Activated CD4-positive, alpha-beta T cell treated with anti-CD3 and anti-CD28 coated beads, Interleukin-2, amount 10 ng/mL, durations not matched to agents 24 days and 14 days (primary cell): Measurements from ENCODE around the gene TBX3. TPM values are rescaled to one million over a fixed set of nuclear protein-coding genes. Genes with fewer than 3 reads are reported as not detected.

Source experiments
- DNase-seq: peaks from one replicate; pipeline ENCODE4 v3.0.0; 2022
- H3K27ac Mint-ChIP-seq: one replicate; pipeline ENCODE4 v1.8.0; 2022; ENCODE audit warnings: mild to moderate bottlenecking, mixed read lengths
- H3K27me3 Mint-ChIP-seq: one replicate; pipeline ENCODE4 v1.8.0; 2022; ENCODE audit warnings: mixed read lengths
- H3K36me3 Mint-ChIP-seq: one replicate; pipeline ENCODE4 v1.8.0; 2022; ENCODE audit warnings: low read depth, mild to moderate bottlenecking, mixed read lengths
- H3K4me1 Mint-ChIP-seq: one replicate; pipeline ENCODE4 v1.8.0; 2021; ENCODE audit warnings: mixed read lengths
- H3K4me3 Mint-ChIP-seq: one replicate; pipeline ENCODE4 v1.8.0; 2022; ENCODE audit warnings: mild to moderate bottlenecking, moderate library complexity, mixed read lengths
- H3K9me3 Mint-ChIP-seq: one replicate; pipeline ENCODE4 v1.8.0; 2021; ENCODE audit warnings: mixed read lengths
- intact Hi-C: fragments of 100-400 bp; cut with micrococcal nuclease; formaldehyde crosslinking; loops from one replicate; pipeline ENCODE4 v1.15.1; 2023
- total RNA-seq: library from RNA; stranded (reverse); gene quantifications from 2 replicates; pipeline ENCODE4 v1.2.3, GENCODE V29; 2022

Gene TBX3
- total RNA-seq, 1 donor from 2014 or later = not detected

- peak overlapping the region; percentile 37 for H3K27ac Mint-ChIP-seq
- no peak for DNase-seq
- H3K4me1 Mint-ChIP-seq = no peaks in the 10 kb centered on the region
- intact Hi-C loops = loop anchor here (5.0 kb wide), 1 partner anchor 73 kb away; no protein-coding TSS in a partner anchor
- H3K36me3 Mint-ChIP-seq = no peaks in the 10 kb centered on the region
- H3K27me3 Mint-ChIP-seq = peaks cover 48% of the 10 kb centered on the region
- no peak overlapping the region for H3K4me3 Mint-ChIP-seq
- no peaks in the 10 kb centered on the region for H3K9me3 Mint-ChIP-seq
These were observed 19.2 kb downstream of the TBX3 start for GRCh38 chr12:114664651-114665320.

GRCh38 chr12:114662512-114663177 lies 21.3 kb downstream of the TBX3 start:
- Mint-ChIP-seq H3K36me3 (no peaks in the 10 kb centered on the region), H3K27me3 (peaks cover 39% of the 10 kb centered on the region), H3K4me1 (no peaks in the 10 kb centered on the region), H3K9me3 (no peaks in the 10 kb centered on the region), H3K27ac (no peak overlapping the region), H3K4me3 (no peak overlapping the region)
- intact Hi-C loops = loop anchor here (1.0 kb wide), 1 partner anchor 1255 kb away; no protein-coding TSS in a partner anchor
- peak; percentile 88 for DNase-seq

- DNase-seq = no peak
- no peaks in the 10 kb centered on the region for H3K4me1 Mint-ChIP-seq
- intact Hi-C loops = no loop called here
- H3K27ac Mint-ChIP-seq = no peak overlapping the region
- H3K4me3 Mint-ChIP-seq = no peak overlapping the region
- peaks cover 28% of the 10 kb centered on the region for H3K27me3 Mint-ChIP-seq
- H3K9me3 Mint-ChIP-seq = no peaks in the 10 kb centered on the region
- no peaks in the 10 kb centered on the region for H3K36me3 Mint-ChIP-seq
These were observed 22.7 kb downstream of the TBX3 start for GRCh38 chr12:114661245-114661644.

DNA sequence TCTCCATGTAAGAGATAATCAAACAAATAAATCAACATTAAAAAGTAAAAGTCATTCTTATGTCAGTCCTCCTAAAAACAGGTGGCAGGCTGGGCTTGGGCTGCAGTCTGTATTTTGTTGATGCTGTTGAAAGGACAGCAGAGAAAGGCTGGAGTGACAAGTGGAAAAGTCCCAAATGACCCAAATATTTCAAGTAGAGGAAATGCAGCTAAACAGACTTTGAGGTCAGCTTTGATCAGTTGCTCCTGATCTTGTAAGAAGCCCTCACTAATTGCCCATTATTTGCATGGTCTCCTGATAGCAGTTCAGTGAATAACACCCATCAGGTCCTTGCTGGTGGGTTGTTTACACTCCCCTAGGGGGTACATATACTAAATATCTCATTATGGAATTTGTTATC lies 24.9 kb downstream of the TBX3 start:
- intact Hi-C loops = no loop called here
- Mint-ChIP-seq H3K36me3 (no peaks in the 10 kb centered on the region), H3K9me3 (no peaks in the 10 kb centered on the region), H3K4me3 (no peak overlapping the region), H3K27me3 (peaks cover 20% of the 10 kb centered on the region), H3K4me1 (no peaks in the 10 kb centered on the region), H3K27ac (no peak overlapping the region)
- DNase-seq = no peak

GRCh38 chr12:114658002-114658441 lies 26.0 kb downstream of the TBX3 start:
- H3K4me3 Mint-ChIP-seq = no peak overlapping the region
- H3K27me3 Mint-ChIP-seq = peaks cover 9% of the 10 kb centered on the region
- no peak for DNase-seq
- H3K9me3 Mint-ChIP-seq = no peaks in the 10 kb centered on the region
- H3K27ac Mint-ChIP-seq = no peak overlapping the region
- no peaks in the 10 kb centered on the region for H3K4me1 Mint-ChIP-seq
- intact Hi-C loops = no loop called here
- H3K36me3 Mint-ChIP-seq = no peaks in the 10 kb centered on the region

DNA sequence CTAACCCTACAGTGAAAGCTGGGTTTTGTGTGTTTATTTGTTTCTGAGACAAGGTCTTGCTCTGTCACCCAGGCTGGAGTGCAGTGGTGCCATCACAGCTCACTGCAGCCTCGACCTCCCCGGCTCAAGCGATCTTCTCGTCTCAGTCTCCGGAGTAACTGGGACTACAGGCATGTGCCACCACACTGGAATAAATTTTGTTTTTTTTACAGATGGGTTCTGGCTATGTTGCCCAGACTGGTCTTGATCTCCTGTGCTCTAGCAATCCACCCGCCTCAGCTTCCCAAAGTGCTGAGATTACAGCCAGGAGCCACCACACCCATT lies 26.4 kb downstream of the TBX3 start:
- no peaks in the 10 kb centered on the region for H3K4me1 Mint-ChIP-seq
- intact Hi-C loops = no loop called here
- H3K27ac Mint-ChIP-seq = no peak overlapping the region

GRCh38 chr12:114656906-114657596 lies 26.9 kb downstream of the TBX3 start:
- Mint-ChIP-seq H3K27me3 (peaks cover 3% of the 10 kb centered on the region), H3K4me3 (no peak overlapping the region), H3K36me3 (no peaks in the 10 kb centered on the region), H3K9me3 (no peaks in the 10 kb centered on the region), H3K27ac (no peak overlapping the region), H3K4me1 (no peaks in the 10 kb centered on the region)
- intact Hi-C loops = no loop called here
- no peak for DNase-seq

More for the DNA sequence above, 26.4 kb downstream of the TBX3 start:
- no peak overlapping the region for H3K4me3 Mint-ChIP-seq
- DNase-seq = no peak
- H3K36me3 Mint-ChIP-seq = no peaks in the 10 kb centered on the region
- peaks cover 5% of the 10 kb centered on the region for H3K27me3 Mint-ChIP-seq
- H3K9me3 Mint-ChIP-seq = no peaks in the 10 kb centered on the region

- Mint-ChIP-seq H3K9me3 (no peaks in the 10 kb centered on the region), H3K27ac (no peak overlapping the region), H3K36me3 (no peaks in the 10 kb centered on the region), H3K4me3 (no peak overlapping the region), H3K27me3 (peaks cover 3% of the 10 kb centered on the region), H3K4me1 (no peaks in the 10 kb centered on the region)
- intact Hi-C loops = no loop called here
- no peak for DNase-seq
These were observed 27.8 kb downstream of the TBX3 start for GRCh38 chr12:114655934-114656749.

- intact Hi-C loops = no loop called here
- Mint-ChIP-seq H3K36me3 (no peaks in the 10 kb centered on the region), H3K9me3 (no peaks in the 10 kb centered on the region), H3K4me1 (no peaks in the 10 kb centered on the region), H3K4me3 (no peak overlapping the region), H3K27ac (no peak overlapping the region), H3K27me3 (no peaks in the 10 kb centered on the region)
- no peak for DNase-seq
These were observed 34.4 kb downstream of the TBX3 start for GRCh38 chr12:114649585-114649984.

- Mint-ChIP-seq H3K4me1 (no peaks in the 10 kb centered on the region), H3K27me3 (no peaks in the 10 kb centered on the region), H3K36me3 (no peaks in the 10 kb centered on the region), H3K9me3 (no peaks in the 10 kb centered on the region), H3K4me3 (no peak overlapping the region), H3K27ac (no peak overlapping the region)
- DNase-seq = no peak
- intact Hi-C loops = no loop called here
These were observed 35.3 kb downstream of the TBX3 start for GRCh38 chr12:114648711-114649110.

- Mint-ChIP-seq H3K27ac (no peak overlapping the region), H3K27me3 (no peaks in the 10 kb centered on the region), H3K4me3 (no peak overlapping the region), H3K36me3 (no peaks in the 10 kb centered on the region), H3K9me3 (no peaks in the 10 kb centered on the region), H3K4me1 (no peaks in the 10 kb centered on the region)
- intact Hi-C loops = no loop called here
- DNase-seq = no peak
These were observed 45.1 kb downstream of the TBX3 start for GRCh38 chr12:114638790-114639435.

DNA sequence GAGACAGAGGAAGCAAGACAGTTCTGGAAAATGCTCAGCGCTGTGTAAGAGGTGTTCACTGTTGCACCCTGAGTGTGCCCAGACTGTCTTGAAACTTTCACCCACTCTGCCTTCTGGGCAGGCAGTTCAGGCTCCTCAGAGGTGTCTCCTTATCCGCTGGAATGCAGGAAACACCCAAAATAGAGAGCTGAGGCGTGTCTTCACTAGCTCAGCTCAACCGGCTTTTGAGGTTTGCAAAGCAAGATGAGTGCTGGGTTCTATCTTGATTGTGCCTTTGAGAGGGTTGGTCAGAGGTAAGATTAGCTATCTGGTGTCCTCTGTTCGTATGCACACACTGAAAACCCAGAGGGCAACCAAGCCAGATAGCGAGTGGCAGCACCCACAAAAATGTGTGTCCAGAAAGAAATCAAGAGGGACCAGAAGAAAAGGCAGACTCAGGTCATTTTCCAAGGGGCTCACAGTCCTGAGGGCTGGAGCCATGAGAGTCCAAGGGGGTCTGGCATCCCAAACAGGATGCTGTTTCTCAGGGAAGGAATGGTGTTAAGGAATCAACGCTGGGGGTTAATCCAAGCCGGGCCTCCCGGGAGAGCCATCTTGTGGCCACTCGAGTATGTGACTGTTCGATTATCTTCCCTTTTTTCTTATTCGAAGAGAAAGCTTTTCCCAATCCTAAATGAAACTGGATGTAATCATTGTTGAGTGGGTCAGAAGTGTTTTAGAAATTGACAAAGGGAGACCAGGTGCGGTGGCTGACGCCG lies 47.1 kb downstream of the TBX3 start:
- intact Hi-C loops = no loop called here
- H3K4me3 Mint-ChIP-seq = no peak overlapping the region
- no peak overlapping the region for H3K27ac Mint-ChIP-seq
- no peaks in the 10 kb centered on the region for H3K4me1 Mint-ChIP-seq
- H3K36me3 Mint-ChIP-seq = no peaks in the 10 kb centered on the region
- no peaks in the 10 kb centered on the region for H3K27me3 Mint-ChIP-seq
- H3K9me3 Mint-ChIP-seq = no peaks in the 10 kb centered on the region
- DNase-seq = no peak

- no peak overlapping the region for H3K27ac Mint-ChIP-seq
- no peak for DNase-seq
- H3K4me3 Mint-ChIP-seq = no peak overlapping the region
- no peaks in the 10 kb centered on the region for H3K4me1 Mint-ChIP-seq
- intact Hi-C loops = no loop called here
- H3K36me3 Mint-ChIP-seq = no peaks in the 10 kb centered on the region
- H3K27me3 Mint-ChIP-seq = no peaks in the 10 kb centered on the region
- H3K9me3 Mint-ChIP-seq = no peaks in the 10 kb centered on the region
These were observed 52.7 kb downstream of the TBX3 start for GRCh38 chr12:114631242-114631641.
